OCI-LY3 (cell line): Measurements from ENCODE around the gene RARG.

ENCODE experiments used
- CTCF ChIP-seq: fragments of 200-600, 300-600 bp; sonication (generic); IDR thresholded peaks from 2 replicates; pipeline ENCODE4 v1.5.1; 2014; ENCODE audit warnings: antibody characterized with exemption, low read length, low read depth
- EZH2phosphoT487 ChIP-seq: fragments of 200-600 bp; shearing (Covaris generic); IDR thresholded peaks from 2 replicates; pipeline ENCODE4 v1.6.1; 2018; ENCODE audit warnings: antibody characterized with exemption, mixed run types, low read depth

DNA sequence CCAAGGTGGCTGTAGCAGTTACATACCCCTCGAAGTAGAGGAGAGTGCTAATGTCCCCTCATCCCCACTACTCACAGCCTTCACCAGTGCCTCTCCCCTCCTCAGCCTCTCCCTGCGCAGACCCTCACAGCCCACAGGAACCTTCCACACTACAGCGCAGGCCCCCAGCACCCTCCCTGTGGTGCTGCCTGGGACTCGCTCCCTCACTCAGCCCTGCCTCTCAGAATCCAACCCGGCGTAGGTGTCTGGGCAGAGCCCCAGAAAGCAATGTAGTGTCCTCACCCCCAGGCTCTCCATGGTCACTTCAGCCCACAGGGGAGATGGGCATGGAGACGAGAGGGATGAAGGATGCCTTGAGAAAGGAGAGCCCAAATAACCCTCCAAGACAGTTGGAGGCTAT is 62.4 kb downstream of the RARG start:
- TF ChIP-seq CTCF: no peak
- TF ChIP-seq EZH2phosphoT487: no peak
